ENCODE data around the gene STAG1. TPM values are rescaled to one million over a fixed set of nuclear protein-coding genes. Genes with fewer than 3 reads are reported as not detected.

Gene STAG1
- total RNA-seq, 6 experiments from 2014 or later, result 33.7 to 45.3 (median 43.8) TPM

- Mint-ChIP-seq H3K4me3 (no peak overlapping the region), H3K27ac (no peak overlapping the region), H3K4me1 (ENCODE audit: low read depth) (no peaks in the 10 kb centered on the region), H3K36me3 (ENCODE audit: low read depth) (peaks cover 63% of the 10 kb centered on the region), H3K9me3 (peaks cover 34% of the 10 kb centered on the region), H3K27me3 (ENCODE audit: insufficient read depth) (peaks cover 2% of the 10 kb centered on the region; the same call in 1 of the 2 replicates)
- peak; percentile 39; the same call in 1 of the 2 replicates for TF ChIP-seq CTCF (IDR thresholded peaks at IDR 0.05)
- DNase-seq, result no peak
Observed at GRCh38 chr3:136456196-136456595, 296.0 kb downstream of the STAG1 start.

- Mint-ChIP-seq H3K9me3 (no peaks in the 10 kb centered on the region), H3K4me1 (ENCODE audit: low read depth) (peaks cover 16% of the 10 kb centered on the region), H3K4me3 (no peak overlapping the region), H3K27me3 (ENCODE audit: insufficient read depth) (no peaks in the 10 kb centered on the region), H3K27ac (0 out of 2 replicates have a peak overlapping the region, but pooled peaks have one; percentile 19), H3K36me3 (ENCODE audit: low read depth) (peaks cover 17% of the 10 kb centered on the region)
- no peak for DNase-seq
- TF ChIP-seq CTCF (IDR thresholded peaks at IDR 0.05), result no peak
Observed at GRCh38 chr3:136444581-136444980, 307.6 kb downstream of the STAG1 start.

- H3K4me3 Mint-ChIP-seq, result no peak overlapping the region
- H3K36me3 Mint-ChIP-seq (ENCODE audit: low read depth), result peaks cover 7% of the 10 kb centered on the region
- no peak for DNase-seq
- no peaks in the 10 kb centered on the region for H3K27me3 Mint-ChIP-seq (ENCODE audit: insufficient read depth)
- H3K9me3 Mint-ChIP-seq, result no peaks in the 10 kb centered on the region
- TF ChIP-seq CTCF (IDR thresholded peaks at IDR 0.05), result no peak
- H3K4me1 Mint-ChIP-seq (ENCODE audit: low read depth), result no peaks in the 10 kb centered on the region; the same call in 1 of the 2 replicates
- H3K27ac Mint-ChIP-seq, result no peak overlapping the region
Observed at GRCh38 chr3:136437043-136437442, 315.1 kb downstream of the STAG1 start.

- no peak for TF ChIP-seq CTCF (IDR thresholded peaks at IDR 0.05)
- Mint-ChIP-seq H3K9me3 (no peaks in the 10 kb centered on the region), H3K36me3 (ENCODE audit: low read depth) (peaks cover 10% of the 10 kb centered on the region), H3K4me3 (no peak overlapping the region), H3K27me3 (ENCODE audit: insufficient read depth) (no peaks in the 10 kb centered on the region), H3K4me1 (ENCODE audit: low read depth) (no peaks in the 10 kb centered on the region; the same call in 1 of the 2 replicates), H3K27ac (no peak overlapping the region; the same call in 1 of the 2 replicates)
- DNase-seq, result no peak
Observed at GRCh38 chr3:136434429-136434828, 317.7 kb downstream of the STAG1 start.

- Mint-ChIP-seq H3K27me3 (ENCODE audit: insufficient read depth) (no peaks in the 10 kb centered on the region; the same call in 1 of the 2 replicates), H3K27ac (no peak overlapping the region), H3K4me3 (no peak overlapping the region), H3K9me3 (no peaks in the 10 kb centered on the region), H3K36me3 (ENCODE audit: low read depth) (peaks cover 19% of the 10 kb centered on the region), H3K4me1 (ENCODE audit: low read depth) (no peaks in the 10 kb centered on the region)
- no peak for DNase-seq
- TF ChIP-seq CTCF (IDR thresholded peaks at IDR 0.05), result no peak
Observed at GRCh38 chr3:136432685-136433084, 319.5 kb downstream of the STAG1 start.

- Mint-ChIP-seq H3K36me3 (ENCODE audit: low read depth) (peaks cover 19% of the 10 kb centered on the region), H3K27me3 (ENCODE audit: insufficient read depth) (no peaks in the 10 kb centered on the region; the same call in 1 of the 2 replicates), H3K9me3 (no peaks in the 10 kb centered on the region), H3K27ac (no peak overlapping the region), H3K4me1 (ENCODE audit: low read depth) (no peaks in the 10 kb centered on the region), H3K4me3 (no peak overlapping the region)
- no peak for TF ChIP-seq CTCF (IDR thresholded peaks at IDR 0.05)
- DNase-seq, result no peak
Observed at GRCh38 chr3:136428167-136428566, 324.0 kb downstream of the STAG1 start.

All from HFFc6 (cell line).